ENCODE measurements around the gene TOGARAM2.

DNA sequence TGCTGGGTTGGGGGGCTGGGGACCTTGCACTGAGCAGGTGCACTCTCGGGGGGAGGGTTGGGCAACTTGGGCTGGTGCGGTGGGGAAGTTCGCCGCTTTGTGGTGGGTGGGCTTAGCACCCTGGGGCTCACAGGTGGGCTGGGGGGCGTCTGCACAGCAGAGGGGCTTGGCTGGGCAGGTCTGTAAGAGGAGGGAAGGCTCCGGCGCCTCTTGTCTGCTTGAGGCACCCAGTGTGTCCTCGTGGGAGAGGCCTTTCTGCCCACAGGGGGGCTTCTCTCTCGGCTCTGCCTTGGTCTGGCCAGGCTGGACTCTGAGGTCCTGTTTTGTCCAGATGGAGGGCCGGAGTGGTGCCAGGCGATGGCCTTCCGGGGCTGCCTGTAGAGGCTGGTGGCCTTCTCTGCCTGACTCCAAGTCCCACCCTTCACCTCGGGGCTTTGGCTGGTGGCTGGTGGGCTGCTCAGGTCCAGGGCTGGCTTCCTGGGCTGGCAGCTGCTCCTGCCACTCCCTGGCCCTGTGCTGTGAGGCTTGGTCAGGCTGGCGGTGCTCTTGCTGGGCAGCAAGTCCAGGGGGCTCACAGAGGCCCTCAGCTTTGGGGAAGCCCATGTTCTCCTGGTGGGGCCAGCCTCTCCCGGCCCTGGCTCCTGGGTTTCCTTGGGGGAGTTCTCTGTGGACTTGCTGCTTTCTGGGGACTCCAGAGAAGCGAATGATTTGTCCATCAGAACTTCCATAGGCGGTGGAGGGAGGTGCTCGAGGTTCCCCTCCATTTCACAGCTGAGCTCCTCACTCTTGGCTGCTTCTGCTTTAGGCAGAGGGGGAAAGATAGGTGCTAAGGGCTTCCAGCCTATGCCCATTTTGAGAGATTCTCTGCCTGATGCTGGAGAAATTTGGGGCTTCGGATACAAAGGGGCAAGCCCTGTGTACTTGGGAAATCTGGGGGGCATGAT, 90.2 kb downstream of the TOGARAM2 start:
- TF ChIP-seq POLR2A (IDR thresholded peaks at IDR 0.05): no peak
- TF ChIP-seq POLR2AphosphoS5 (IDR thresholded peaks at IDR 0.05): no peak
- TF ChIP-seq CTCF (IDR thresholded peaks at IDR 0.05): no peak
